Subcutaneous abdominal adipose tissue (tissue), 5 donors: ENCODE data around the gene MARCKSL1.

Source experiments
- H3K27ac ChIP-seq: one replicate; pipeline ENCODE4 v1.7.0; 2013; ENCODE audit warnings: low read depth, mild to moderate bottlenecking, inconsistent platforms, low read length, moderate library complexity
- H3K27me3 ChIP-seq, 5 donors: one replicate each; pipeline ENCODE4 v1.7.0; 2013; ENCODE audit warnings: low read length in 5 of 5, inconsistent platforms in 1 of 5; ENCODE audit not compliant: control insufficient read depth in 5 of 5, insufficient read depth in 4 of 5
- H3K36me3 ChIP-seq, 5 donors: one replicate each; pipeline ENCODE4 v1.7.0; 2013; ENCODE audit warnings: low read length in 5 of 5; ENCODE audit not compliant: control insufficient read depth in 5 of 5, insufficient read depth in 5 of 5
- H3K4me1 ChIP-seq, 5 donors: one replicate each; pipeline ENCODE4 v1.7.0; 2013; ENCODE audit warnings: low read length in 5 of 5, mild to moderate bottlenecking in 3 of 5, moderate library complexity in 1 of 5; ENCODE audit not compliant: control insufficient read depth in 5 of 5, insufficient read depth in 5 of 5
- H3K4me3 ChIP-seq, 5 donors: one replicate each; pipeline ENCODE4 v1.7.0; 2013; ENCODE audit warnings: low read length in 5 of 5, low read depth in 1 of 5
- H3K9ac ChIP-seq, 5 donors: one replicate each; pipeline ENCODE4 v1.7.0; 2013; ENCODE audit warnings: low read length in 5 of 5, mild to moderate bottlenecking in 4 of 5, moderate library complexity in 3 of 5
- H3K9me3 ChIP-seq, 5 donors: one replicate each; pipeline ENCODE4 v1.7.0; 2013; ENCODE audit warnings: low read length in 5 of 5; ENCODE audit not compliant: control insufficient read depth in 5 of 5
- donor health status: healthy.
- donor health status: healthy.
- donor health status: healthy.
- donor health status: healthy.
- donor health status: healthy.

MARCKSL1 gene, protein sequence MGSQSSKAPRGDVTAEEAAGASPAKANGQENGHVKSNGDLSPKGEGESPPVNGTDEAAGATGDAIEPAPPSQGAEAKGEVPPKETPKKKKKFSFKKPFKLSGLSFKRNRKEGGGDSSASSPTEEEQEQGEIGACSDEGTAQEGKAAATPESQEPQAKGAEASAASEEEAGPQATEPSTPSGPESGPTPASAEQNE

DNA sequence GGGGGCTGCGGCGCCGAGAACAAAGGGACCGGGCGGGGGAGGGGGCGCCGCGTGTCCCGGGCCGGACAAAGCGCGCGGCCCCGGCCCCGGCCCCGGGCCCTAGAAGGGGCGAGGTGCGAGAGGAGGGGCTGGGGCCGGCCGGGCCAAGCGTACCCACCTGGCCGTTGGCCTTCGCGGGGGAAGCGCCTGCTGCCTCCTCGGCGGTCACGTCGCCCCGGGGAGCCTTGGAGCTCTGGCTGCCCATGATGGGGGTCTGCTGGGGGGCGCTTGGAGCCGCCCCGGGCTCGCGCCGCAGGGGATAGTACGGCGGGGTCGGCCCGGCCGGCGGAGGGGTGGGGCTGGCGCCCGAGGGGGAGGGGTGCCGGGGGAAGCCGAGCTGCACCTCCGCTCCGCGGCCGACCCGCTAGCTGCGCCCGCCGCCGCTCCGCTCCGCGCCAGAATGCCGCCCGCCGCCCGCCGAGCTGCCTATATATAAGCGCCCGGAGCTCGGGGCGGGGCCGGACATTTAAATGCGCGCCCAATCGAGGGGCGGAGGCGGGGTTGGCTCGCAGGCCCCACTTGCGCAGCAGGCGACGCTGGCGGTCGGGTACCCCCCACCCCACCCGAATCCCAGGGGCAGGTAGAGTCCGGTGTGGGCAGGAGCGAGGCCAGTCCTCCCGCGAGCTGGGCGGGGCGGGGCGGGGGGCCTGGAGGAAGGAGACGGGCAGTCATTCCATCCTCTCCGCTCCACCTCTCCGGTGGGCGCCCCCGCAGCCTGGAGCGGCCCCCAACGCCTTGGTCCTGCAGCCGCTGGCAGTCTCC lies at the start of gene MARCKSL1:
TSS of gene MARCKSL1 (minus strand) at position 444 of the 801 bp plus-strand sequence. CDS start at position 244, 200 bp downstream.
- Histone ChIP-seq H3K4me1 (peaks cover 0 to 41% (median 32%) of the 10 kb centered on the region in 5 donors), H3K36me3 (peaks cover 0 to 26% (median 19%) of the 10 kb centered on the region in 5 donors), H3K9ac (peak within 1 kb of the TSS in 2 of 5 donors; percentile 69 to 71), H3K27me3 (peaks cover 0 to 2% (median 0%) of the 10 kb centered on the region in 5 donors), H3K27ac (no peak within 1 kb of the TSS), H3K4me3 (peak within 1 kb of the TSS; percentile 51 to 65 (median 58)), H3K9me3 (no peaks in the 10 kb centered on the region)

DNA sequence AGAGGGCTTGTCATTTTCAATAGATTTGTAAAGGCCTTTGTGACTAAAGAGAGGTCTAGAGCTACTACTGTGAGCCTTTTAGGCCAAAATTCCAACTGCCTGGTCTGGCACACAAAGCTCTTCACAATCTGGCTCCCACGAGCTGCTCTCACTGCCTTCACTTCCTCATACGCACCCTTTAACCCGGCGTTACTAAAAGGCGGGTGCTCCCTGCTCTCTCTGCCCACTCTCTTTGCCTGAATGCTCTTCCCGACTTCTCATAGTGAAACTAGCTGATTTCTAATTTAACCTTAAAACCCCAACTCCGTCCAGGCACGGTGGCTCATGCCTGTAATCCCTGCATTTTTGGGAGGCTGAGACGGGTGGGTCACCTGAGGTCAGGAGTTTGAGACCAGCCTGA lies 44.0 kb upstream of the MARCKSL1 start:
- Histone ChIP-seq H3K4me3 (no peak overlapping the region), H3K9ac (no peak overlapping the region), H3K27ac (no peak overlapping the region), H3K27me3 (no peaks in the 10 kb centered on the region), H3K36me3 (peaks cover 26 to 100% (median 97%) of the 10 kb centered on the region in 5 donors), H3K9me3 (no peaks in the 10 kb centered on the region), H3K4me1 (no peaks in the 10 kb centered on the region)

DNA sequence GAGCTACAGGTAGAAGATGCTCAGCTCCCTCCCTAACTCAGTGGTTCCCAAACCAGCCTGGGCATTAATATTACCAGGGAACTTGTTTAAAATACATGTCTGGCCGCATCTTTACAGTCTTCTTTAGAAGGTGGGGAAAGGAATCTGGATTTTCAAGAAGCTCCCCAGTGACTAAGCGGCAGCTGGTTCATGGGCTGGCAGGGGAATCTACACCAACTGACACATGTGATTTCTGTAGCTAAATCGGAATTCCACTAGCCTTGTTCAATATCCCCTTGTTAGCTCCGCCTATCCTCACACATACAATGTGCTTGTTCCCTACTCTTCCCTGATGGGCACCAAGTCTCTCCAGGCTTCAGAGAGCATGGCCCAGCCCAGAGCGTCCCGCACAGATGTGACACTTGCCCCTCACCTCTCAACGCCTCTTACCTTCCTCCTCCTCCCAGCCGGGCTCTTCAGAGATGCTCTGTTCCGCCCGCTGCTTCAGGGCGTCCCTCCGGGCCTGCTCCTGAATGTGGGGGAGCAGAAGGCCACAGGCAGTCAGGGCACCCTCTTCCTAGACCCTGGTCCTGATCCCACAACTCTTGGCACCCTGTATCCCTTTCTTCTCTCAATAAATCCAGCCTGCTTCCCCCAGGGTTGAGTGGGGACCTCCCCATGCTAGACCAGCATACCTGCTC lies 41.6 kb upstream of the MARCKSL1 start:
- Histone ChIP-seq H3K4me1 (no peaks in the 10 kb centered on the region), H3K27ac (no peak overlapping the region), H3K27me3 (no peaks in the 10 kb centered on the region), H3K4me3 (no peak overlapping the region), H3K9ac (peak overlapping the region in 1 of 5 donors; percentile 9), H3K36me3 (peaks cover 27 to 100% (median 97%) of the 10 kb centered on the region in 5 donors), H3K9me3 (no peaks in the 10 kb centered on the region)

DNA sequence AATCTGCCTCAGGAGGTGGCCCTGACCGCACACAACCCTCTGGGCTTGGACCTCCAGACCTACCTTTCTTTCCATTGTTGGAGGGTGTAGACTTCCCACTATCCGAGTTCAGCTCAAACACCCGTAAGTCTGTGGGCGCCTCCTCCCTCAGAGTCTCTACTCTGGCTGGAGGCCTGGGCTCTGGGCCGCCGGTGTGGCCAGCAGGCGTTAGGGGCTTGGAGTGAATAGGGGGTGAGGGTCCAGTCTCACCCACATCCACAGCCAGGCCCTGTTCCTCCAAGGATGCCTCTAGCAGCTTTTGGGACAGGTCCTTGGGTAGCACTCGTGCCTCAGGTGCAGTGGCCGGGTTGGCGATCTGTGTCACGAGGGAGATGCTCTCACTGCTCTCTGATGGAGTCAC lies 40.2 kb upstream of the MARCKSL1 start:
- Histone ChIP-seq H3K9me3 (no peaks in the 10 kb centered on the region), H3K4me1 (no peaks in the 10 kb centered on the region), H3K27me3 (no peaks in the 10 kb centered on the region), H3K9ac (no peak overlapping the region), H3K27ac (no peak overlapping the region), H3K36me3 (peaks cover 23 to 98% (median 95%) of the 10 kb centered on the region in 5 donors), H3K4me3 (no peak overlapping the region)

DNA sequence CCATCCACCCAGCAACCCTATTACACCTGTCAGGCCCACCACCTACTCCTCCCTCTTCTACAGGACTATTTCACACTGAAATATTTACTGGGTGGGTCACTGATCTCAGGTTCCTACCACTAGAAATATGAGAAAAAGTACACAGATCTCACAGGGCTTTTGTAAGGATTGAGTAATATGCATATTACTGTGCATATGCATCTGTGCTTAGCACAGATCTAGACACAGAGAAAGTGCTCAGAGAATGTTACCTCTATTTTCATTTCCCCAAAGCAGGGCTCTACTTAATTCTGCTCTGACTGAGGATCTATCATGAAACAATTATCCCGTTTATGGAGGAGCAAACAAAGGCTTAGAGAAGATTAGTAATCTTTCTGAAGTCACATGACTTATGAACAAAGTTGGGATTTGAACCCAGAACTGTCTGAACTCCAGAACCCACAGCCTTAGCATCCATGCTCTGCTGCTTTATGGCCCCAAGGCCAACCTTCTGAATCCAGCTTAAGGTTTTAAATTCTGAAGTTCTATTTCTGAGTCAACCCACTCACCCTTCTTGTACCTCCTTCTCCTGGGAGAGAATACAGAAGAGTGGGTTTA lies 38.1 kb upstream of the MARCKSL1 start:
- Histone ChIP-seq H3K36me3 (peaks cover 28 to 88% (median 84%) of the 10 kb centered on the region in 5 donors), H3K4me1 (no peaks in the 10 kb centered on the region), H3K27me3 (no peaks in the 10 kb centered on the region), H3K9me3 (no peaks in the 10 kb centered on the region), H3K9ac (no peak overlapping the region), H3K27ac (no peak overlapping the region), H3K4me3 (no peak overlapping the region)

DNA sequence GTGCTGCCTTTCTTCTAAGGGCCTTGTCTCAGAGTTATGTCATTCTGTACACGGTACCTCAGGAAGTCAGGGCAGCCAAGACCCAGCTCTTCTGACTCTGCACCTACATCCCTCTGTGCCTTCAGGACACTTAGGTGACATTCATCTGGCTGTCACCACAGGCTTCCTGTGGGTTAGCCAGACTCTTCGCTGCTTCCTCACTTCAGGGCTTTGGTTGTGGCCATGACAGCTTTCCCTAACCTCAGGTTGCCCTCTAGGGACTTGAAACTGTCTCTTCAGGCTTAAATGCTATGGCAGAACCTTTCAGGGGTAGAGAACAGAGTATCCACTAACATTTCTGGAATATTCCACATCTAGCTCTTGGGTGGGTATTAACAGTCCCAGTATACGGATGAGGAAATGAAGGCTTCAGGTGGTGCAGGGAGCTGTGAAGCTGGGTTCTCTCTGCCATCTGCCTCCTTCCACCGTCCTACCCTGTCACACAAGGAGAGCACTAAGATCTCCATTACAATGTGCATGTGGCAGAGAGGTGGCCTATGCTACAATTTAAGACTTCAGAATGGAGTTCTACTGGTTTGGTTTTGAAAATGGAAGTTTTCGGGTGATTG lies 36.2 kb upstream of the MARCKSL1 start:
- no peak overlapping the region for H3K27ac ChIP-seq
- peaks cover 31 to 88% (median 84%) of the 10 kb centered on the region in 5 donors for H3K36me3 ChIP-seq
- no peak overlapping the region for H3K9ac ChIP-seq
- no peaks in the 10 kb centered on the region for H3K27me3 ChIP-seq
- no peaks in the 10 kb centered on the region for H3K9me3 ChIP-seq
- H3K4me3 ChIP-seq = no peak overlapping the region
- no peaks in the 10 kb centered on the region for H3K4me1 ChIP-seq

DNA sequence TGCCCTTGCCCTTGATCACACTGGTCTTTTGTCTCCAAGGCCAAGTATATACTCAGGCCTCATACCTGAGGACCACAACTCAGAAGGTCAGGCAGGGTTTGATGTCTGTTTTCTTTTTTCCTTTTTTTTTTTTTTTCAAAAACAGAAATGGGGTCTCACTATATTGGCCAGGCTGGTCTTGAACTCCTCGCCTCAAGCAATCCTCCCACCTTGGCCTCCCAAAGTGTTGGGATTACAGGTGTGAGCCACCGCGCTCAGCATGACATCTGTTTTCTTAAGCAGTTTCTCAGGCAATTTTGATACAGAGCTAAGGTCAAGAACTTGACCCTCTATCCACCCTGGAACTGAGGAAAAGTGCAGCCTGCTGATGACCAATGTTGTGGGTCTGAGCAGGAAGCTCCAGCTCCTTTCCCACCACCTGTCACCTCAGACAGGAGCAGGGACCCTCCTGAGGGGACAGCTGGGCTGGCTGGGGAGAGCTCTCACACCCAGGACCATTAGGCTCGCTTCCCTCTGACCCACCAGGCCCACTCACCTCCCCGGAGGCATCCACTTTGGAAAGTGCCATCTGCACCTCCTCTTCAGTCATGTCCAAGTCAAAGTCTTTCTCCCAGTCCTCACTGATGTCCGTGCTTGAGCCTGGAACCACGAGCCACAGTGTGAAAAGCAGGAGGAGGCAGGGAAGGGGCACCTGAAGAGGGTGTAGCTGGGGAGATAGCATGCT lies 32.0 kb upstream of the MARCKSL1 start:
- H3K4me1 ChIP-seq = peaks cover 0 to 11% (median 6%) of the 10 kb centered on the region in 5 donors
- H3K9me3 ChIP-seq = no peaks in the 10 kb centered on the region
- H3K27ac ChIP-seq = no peak overlapping the region
- no peak overlapping the region for H3K4me3 ChIP-seq
- peaks cover 15 to 83% (median 74%) of the 10 kb centered on the region in 5 donors for H3K36me3 ChIP-seq
- no peak overlapping the region for H3K9ac ChIP-seq
- no peaks in the 10 kb centered on the region for H3K27me3 ChIP-seq

DNA sequence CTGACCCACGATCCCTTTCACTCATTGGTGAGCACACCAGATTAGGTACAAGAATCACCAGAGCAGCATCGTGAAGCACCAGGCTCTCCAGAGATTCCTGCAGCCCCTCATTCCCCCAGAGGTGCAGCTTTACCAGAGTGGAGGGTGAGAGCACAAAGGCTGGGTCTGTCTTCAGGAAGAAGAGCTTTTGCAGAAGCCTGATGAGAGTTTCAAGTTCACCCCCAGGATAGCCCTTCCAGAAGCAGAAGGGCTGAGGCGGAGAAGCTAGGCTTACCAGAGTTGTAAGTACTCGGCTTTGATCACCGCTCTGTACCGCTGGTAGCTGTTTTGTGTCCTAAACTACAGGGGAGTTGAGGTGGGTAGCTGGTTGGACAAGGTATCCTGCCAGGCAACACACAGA lies 29.4 kb upstream of the MARCKSL1 start:
- Histone ChIP-seq H3K4me1 (peaks cover 5 to 28% (median 21%) of the 10 kb centered on the region in 5 donors), H3K9ac (no peak overlapping the region), H3K4me3 (no peak overlapping the region), H3K9me3 (no peaks in the 10 kb centered on the region), H3K27me3 (no peaks in the 10 kb centered on the region), H3K27ac (no peak overlapping the region), H3K36me3 (peaks cover 8 to 68% (median 55%) of the 10 kb centered on the region in 5 donors)

DNA sequence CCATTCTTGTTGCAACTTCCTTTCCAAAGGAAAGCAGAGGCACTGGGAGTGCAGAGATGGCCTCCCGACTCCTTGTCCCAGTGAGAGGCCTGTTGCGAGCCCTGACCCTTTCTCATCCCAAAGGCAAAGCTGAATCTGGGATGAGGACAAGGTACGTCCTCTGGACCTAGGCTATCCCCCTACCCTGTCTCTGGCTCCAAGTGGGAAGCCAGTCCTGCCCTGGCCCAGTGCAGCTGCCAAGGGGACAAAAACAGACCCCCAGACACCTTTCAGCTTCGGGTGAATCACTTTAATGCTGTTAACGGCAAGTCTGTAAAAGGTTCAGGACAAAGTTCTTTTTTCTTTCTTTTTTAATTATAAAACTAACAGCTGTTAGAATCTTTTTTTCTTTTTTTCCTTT lies 28.8 kb upstream of the MARCKSL1 start:
- H3K27me3 ChIP-seq = no peaks in the 10 kb centered on the region
- H3K27ac ChIP-seq = no peak overlapping the region
- no peaks in the 10 kb centered on the region for H3K9me3 ChIP-seq
- no peak overlapping the region for H3K9ac ChIP-seq
- H3K36me3 ChIP-seq = peaks cover 8 to 63% (median 54%) of the 10 kb centered on the region in 5 donors
- no peak overlapping the region for H3K4me3 ChIP-seq
- H3K4me1 ChIP-seq = peaks cover 5 to 28% (median 21%) of the 10 kb centered on the region in 5 donors
